ENCODE measurements around the gene PPRC1. TPM values are rescaled to one million over a fixed set of nuclear protein-coding genes. Genes with fewer than 3 reads are reported as not detected.

The PPRC1 gene
- total RNA-seq, 1 experiment from 2014 or later: 43.9 TPM

DNA sequence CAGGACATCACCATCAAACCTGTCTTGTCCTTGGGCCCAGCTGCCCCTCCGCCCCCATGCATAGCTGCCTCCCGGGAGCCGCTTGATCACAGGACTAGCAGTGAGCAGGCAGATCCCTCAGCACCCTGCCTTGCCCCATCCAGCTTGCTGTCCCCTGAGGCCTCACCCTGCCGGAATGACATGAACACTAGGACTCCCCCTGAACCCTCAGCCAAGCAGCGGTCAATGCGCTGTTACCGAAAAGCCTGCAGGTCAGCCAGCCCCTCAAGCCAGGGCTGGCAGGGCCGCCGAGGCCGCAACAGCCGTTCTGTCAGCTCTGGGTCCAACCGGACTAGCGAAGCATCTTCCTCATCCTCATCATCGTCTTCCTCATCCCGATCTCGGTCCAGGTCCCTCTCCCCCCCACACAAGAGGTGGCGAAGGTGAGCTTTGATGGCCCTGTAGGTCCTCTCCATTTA is 14.2 kb downstream of the PPRC1 start:
- no peak overlapping the region for H3K4me3 Mint-ChIP-seq (ENCODE audit: low read depth, unreplicated experiment)
- intact Hi-C loops (cut with micrococcal nuclease; ENCODE audit: unreplicated experiment): no loop called here
- TF ChIP-seq, protein P1, sequence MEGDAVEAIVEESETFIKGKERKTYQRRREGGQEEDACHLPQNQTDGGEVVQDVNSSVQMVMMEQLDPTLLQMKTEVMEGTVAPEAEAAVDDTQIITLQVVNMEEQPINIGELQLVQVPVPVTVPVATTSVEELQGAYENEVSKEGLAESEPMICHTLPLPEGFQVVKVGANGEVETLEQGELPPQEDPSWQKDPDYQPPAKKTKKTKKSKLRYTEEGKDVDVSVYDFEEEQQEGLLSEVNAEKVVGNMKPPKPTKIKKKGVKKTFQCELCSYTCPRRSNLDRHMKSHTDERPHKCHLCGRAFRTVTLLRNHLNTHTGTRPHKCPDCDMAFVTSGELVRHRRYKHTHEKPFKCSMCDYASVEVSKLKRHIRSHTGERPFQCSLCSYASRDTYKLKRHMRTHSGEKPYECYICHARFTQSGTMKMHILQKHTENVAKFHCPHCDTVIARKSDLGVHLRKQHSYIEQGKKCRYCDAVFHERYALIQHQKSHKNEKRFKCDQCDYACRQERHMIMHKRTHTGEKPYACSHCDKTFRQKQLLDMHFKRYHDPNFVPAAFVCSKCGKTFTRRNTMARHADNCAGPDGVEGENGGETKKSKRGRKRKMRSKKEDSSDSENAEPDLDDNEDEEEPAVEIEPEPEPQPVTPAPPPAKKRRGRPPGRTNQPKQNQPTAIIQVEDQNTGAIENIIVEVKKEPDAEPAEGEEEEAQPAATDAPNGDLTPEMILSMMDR (IDR thresholded peaks at IDR 0.05; ENCODE audit: unreplicated experiment): no peak
- no peaks in the 10 kb centered on the region for H3K27me3 Mint-ChIP-seq (ENCODE audit: unreplicated experiment)
- BruUV-seq (replicated peaks): no TSS peak
- H3K9me3 Mint-ChIP-seq (ENCODE audit: low read depth, unreplicated experiment): no peaks in the 10 kb centered on the region
- H3K4me1 Mint-ChIP-seq (ENCODE audit: low read depth, unreplicated experiment): peaks cover 17% of the 10 kb centered on the region
- no peak overlapping the region for H3K27ac Mint-ChIP-seq (ENCODE audit: unreplicated experiment)
- DNase-seq: no peak
- H3K36me3 Mint-ChIP-seq (ENCODE audit: insufficient read depth, unreplicated experiment): peaks cover 68% of the 10 kb centered on the region
- CTCF ChIA-PET: no interaction called here

DNA sequence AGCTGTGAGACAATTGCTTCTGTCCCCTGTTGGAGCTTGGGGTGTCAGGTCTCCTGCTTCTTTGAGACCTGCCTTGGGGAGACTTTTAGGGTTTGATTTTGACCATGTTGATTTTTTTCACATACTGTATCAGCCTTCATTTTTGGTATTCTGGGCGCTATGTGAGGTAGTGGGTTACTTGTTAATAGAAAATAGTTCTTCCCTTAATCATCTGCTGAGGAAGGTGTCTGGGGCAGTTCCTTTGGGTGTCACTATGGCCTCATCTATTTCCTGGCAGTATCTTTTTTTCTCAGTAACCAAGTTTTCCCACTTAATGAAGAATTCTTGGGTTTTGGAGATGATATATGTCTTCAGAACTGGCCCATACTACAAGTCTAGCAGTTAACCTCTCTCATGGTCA is 14.7 kb downstream of the PPRC1 start:
- Mint-ChIP-seq H3K4me1 (ENCODE audit: low read depth, unreplicated experiment) (peaks cover 17% of the 10 kb centered on the region), H3K9me3 (ENCODE audit: low read depth, unreplicated experiment) (no peaks in the 10 kb centered on the region), H3K27me3 (ENCODE audit: unreplicated experiment) (no peaks in the 10 kb centered on the region), H3K4me3 (ENCODE audit: low read depth, unreplicated experiment) (no peak overlapping the region), H3K36me3 (ENCODE audit: insufficient read depth, unreplicated experiment) (peaks cover 71% of the 10 kb centered on the region), H3K27ac (ENCODE audit: unreplicated experiment) (no peak overlapping the region)
- BruUV-seq (replicated peaks): no TSS peak
- TF ChIP-seq, protein P1 (IDR thresholded peaks at IDR 0.05; ENCODE audit: unreplicated experiment): no peak
- intact Hi-C loops (cut with micrococcal nuclease; ENCODE audit: unreplicated experiment): no loop called here
- no peak for DNase-seq
- CTCF ChIA-PET: no interaction called here

DNA sequence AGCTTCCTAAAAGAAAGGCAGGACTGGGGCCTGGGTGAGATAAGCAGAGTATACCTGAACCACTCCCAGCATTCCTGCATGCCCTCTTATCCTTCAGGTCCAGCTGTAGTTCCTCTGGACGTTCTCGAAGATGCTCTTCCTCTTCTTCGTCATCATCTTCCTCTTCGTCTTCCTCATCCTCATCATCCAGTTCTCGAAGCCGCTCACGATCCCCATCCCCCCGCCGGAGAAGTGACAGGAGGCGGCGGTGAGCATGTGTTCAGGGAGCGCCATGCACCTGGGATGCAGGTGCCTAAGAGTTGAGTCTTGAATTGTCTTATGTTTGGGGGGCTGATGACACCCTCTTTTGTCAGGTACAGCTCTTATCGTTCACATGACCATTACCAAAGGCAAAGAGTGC is 15.4 kb downstream of the PPRC1 start:
- no peaks in the 10 kb centered on the region for H3K27me3 Mint-ChIP-seq (ENCODE audit: unreplicated experiment)
- peaks cover 17% of the 10 kb centered on the region for H3K4me1 Mint-ChIP-seq (ENCODE audit: low read depth, unreplicated experiment)
- H3K9me3 Mint-ChIP-seq (ENCODE audit: low read depth, unreplicated experiment): no peaks in the 10 kb centered on the region
- H3K36me3 Mint-ChIP-seq (ENCODE audit: insufficient read depth, unreplicated experiment): peaks cover 71% of the 10 kb centered on the region
- H3K4me3 Mint-ChIP-seq (ENCODE audit: low read depth, unreplicated experiment): no peak overlapping the region
- no peak for DNase-seq
- CTCF ChIA-PET: no interaction called here
- TF ChIP-seq, protein P1 (IDR thresholded peaks at IDR 0.05; ENCODE audit: unreplicated experiment): no peak
- intact Hi-C loops (cut with micrococcal nuclease; ENCODE audit: unreplicated experiment): no loop called here
- peak overlapping the region; percentile 9 for H3K27ac Mint-ChIP-seq (ENCODE audit: unreplicated experiment)
- no TSS peak for BruUV-seq (replicated peaks)

DNA sequence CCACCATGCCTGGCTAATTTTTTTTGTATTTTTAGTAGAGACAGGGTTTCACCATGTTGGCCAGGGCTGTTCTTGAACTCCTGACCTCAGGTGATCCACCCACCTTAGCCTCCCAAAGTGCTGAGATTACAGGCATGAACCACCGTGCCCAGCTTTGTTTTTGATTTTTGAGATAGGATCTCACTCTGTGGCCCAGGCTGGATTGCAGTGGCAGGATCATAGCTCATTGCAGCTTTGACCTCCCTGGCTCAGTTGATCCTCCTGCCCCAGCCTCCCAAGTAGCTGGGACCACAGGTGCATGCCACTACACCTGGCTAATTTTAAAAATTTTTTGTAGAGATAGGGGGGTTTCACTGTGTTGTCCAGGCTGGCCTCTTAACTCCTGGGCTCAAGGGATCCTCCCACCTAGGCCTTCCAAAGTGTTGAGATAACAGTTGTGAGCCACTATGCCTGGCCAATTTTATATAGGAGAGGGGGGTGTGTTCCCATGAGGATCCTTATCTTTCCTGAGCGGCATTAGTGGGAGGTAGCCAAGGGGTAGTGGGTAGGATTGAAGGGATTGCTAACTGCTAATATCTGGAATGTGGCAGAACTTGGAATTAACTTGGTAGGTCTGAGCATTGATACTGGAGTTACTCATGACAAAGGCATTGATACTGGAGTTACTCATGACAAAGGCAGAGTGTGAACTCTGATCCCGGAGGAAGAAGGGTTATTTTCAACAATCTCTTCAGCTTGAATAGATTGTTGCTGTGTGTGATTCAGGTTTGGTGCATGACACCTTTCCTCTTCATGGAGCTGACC is 18.3 kb downstream of the PPRC1 start:
- peaks cover 17% of the 10 kb centered on the region for H3K4me1 Mint-ChIP-seq (ENCODE audit: low read depth, unreplicated experiment)
- no peaks in the 10 kb centered on the region for H3K9me3 Mint-ChIP-seq (ENCODE audit: low read depth, unreplicated experiment)
- no peak for DNase-seq
- TF ChIP-seq, protein P1 (IDR thresholded peaks at IDR 0.05; ENCODE audit: unreplicated experiment): no peak
- H3K36me3 Mint-ChIP-seq (ENCODE audit: insufficient read depth, unreplicated experiment): peaks cover 74% of the 10 kb centered on the region
- intact Hi-C loops (cut with micrococcal nuclease; ENCODE audit: unreplicated experiment): no loop called here
- H3K4me3 Mint-ChIP-seq (ENCODE audit: low read depth, unreplicated experiment): peak overlapping the region; percentile 76
- CTCF ChIA-PET: interaction anchor here (0.8 kb wide), 1 partner anchor 18 kb away, joined by 3 read pairs; no protein-coding TSS in a partner anchor
- H3K27ac Mint-ChIP-seq (ENCODE audit: unreplicated experiment): peak overlapping the region; percentile 74
- H3K27me3 Mint-ChIP-seq (ENCODE audit: unreplicated experiment): no peaks in the 10 kb centered on the region
- no TSS peak for BruUV-seq (replicated peaks)

Measured in Calu3 (cell line).